GM20431 (cell line): ENCODE data around the gene SERTM1.

Experiments used
- in situ Hi-C: fragments of 300-500 bp; cut with MseI, MboI; formaldehyde crosslinking; loops from one replicate; pipeline ENCODE4 v1.15.0; 2020; ENCODE audit warnings: low sequenced_read_pairs; ENCODE audit not compliant: unreplicated experiment

SERTM1 gene

DNA sequence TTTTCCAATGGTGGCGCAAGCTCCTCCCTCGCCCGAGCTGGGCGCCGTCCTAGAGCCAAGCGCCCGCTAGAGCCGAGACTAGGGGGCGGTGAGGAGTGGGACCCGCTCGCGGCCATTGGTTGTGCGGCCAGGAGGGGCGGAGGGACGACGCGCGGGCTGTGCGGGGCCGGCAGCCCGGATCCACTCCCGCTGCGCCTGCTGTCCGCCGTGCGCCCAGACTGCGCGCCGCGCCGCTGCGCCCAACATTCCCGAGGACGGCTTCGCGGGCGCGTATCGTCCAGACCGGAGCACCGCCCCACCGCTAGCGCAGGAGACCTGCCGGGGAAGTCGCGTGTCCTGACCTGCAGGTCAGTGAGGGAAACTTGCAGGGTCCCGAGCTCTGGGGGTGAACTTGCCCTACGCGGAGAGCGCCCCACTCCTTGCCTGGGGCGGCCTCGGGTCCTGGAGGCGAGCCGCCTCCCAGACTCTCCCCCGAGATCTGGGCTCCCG is at the start of gene SERTM1:
SERTM1 (plus strand) TSS at position 183 of the 489 bp plus-strand sequence. CDS start 21,059 bp downstream, outside the sequence.
- in situ Hi-C loops, result no loop called here

DNA sequence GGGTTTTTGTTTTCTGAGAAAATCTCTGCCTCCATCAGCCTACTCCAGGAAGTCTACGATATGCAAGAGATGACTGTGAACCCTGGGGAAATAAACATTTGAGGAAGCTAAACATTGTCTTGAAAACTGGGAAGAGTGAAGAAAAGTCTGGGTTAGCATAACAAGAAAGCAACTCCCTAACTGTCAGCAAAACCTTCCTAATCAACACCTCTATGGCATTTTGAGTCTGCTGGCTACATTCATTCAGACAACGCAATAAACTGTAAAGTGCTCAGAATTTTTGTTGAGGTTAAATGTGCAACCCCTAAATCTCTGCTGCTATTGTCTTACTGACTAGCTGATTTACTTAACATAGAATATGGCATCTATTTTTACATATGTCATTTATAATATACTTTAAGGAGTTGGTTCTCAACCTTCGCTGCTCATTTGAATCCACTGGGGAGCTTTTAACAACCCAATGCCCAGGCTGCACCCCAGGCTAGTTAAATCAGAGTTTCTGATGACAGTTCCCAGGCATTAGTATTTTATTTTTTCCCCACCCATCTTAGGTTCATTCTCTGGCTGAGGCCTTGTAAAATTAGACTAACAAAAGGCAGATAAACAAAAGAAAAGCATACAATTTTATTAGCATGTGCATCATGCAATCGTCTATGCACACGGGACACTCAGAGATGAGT is 45.3 kb upstream of the SERTM1 start:
- in situ Hi-C loops, result no loop called here

DNA sequence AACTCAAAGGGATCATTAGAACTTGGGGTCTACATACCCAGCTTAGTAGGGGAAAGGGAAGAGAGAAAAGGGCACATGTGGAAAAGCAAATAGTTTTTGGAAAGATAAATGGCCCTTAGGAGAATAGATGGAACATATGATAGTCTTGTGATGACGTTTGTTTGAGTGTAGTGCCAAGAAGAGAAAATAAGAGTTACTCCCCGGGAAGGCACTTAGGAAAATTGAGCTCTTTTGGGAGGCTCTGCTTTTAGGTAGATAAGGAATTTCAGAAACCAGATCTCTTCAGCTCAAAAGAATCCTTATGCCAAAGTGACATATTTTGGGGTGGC is 44.8 kb upstream of the SERTM1 start:
- in situ Hi-C loops, result no loop called here

DNA sequence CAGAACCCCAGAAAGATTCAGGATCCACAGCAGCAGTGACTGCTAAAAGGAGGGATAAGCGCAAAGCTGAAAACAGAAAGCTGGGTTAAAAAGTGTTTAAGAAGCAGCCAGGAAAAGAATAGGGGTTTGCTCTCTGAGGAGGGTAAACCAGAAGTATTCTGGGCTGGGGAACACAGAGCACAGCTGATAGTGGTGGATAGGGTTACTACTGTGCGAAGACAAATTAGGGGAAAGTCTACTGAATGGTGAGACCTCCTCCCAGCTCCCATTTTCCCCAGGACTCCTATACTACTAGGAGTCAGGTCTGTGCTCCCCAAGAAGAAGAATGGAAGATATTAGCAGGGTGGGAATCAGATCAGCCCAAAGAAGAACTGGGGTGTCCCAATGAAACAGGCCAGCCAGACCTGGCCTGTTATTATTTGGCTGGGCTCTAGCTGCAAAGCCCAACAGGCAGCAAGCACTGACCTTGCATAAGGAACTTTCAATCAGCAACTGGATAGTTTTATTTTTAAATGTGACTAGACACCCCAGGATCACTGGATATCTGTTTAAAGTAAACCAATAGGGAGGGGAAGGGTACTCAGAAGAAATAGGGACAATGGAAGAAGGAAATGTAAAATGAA is 43.5 kb upstream of the SERTM1 start:
- in situ Hi-C loops, result no loop called here

DNA sequence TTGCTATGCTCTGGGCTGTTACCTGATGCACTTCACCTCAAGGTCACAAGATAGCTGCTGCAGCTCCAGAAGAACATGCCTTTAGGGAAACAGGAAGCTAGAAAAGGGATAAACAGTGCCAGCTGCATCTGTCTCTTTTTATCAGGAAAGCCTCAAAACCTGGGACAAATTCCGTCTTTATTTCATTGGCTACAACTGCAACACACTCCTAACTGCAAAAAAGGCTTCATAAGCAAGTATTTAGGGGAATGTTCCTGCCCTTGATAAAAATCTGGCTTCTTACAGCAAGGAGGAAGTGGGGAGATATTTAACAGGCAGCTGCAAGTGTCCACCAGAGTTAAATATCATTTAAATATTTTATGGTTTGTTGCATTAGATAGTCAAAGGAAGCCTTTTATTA is 34.2 kb upstream of the SERTM1 start:
- in situ Hi-C loops, result no loop called here

DNA sequence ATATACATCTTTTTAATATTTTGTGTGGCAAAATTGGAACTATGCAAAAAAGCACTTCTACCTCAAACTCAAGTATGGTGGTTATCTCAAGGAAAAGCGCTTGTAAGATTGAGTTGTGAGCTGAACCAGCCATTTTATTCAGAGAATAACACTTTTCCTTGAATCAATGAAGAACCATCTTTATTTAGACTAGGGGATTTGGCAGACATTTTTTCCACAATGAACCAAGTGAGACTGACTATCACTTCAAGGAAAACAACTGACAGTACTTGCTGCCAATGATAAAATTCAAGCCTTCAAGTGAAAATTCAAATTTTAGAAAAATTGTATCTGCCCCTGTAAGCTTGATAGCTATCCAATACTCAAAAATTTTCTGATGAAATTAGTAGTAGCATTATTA is 23.2 kb upstream of the SERTM1 start:
- in situ Hi-C loops, result no loop called here

DNA sequence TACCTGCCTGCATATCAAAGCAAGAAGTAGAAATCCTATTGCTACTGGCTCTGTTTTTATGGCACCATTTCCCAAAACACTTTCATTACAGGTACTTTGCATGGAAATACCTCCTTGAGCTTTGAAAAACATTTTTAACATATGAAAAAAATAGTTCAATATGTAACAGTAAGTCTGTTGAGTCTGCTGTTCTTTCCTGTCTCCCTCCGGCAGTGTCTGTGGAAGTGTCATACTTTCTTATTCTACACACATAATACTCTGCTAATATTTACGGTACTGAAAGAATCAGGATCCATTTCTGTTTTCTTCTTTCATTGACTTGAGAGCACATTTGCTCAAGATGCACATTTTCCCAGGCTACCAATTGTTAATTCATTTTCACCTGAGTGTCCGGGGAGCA is 8.2 kb upstream of the SERTM1 start:
- in situ Hi-C loops, result no loop called here

DNA sequence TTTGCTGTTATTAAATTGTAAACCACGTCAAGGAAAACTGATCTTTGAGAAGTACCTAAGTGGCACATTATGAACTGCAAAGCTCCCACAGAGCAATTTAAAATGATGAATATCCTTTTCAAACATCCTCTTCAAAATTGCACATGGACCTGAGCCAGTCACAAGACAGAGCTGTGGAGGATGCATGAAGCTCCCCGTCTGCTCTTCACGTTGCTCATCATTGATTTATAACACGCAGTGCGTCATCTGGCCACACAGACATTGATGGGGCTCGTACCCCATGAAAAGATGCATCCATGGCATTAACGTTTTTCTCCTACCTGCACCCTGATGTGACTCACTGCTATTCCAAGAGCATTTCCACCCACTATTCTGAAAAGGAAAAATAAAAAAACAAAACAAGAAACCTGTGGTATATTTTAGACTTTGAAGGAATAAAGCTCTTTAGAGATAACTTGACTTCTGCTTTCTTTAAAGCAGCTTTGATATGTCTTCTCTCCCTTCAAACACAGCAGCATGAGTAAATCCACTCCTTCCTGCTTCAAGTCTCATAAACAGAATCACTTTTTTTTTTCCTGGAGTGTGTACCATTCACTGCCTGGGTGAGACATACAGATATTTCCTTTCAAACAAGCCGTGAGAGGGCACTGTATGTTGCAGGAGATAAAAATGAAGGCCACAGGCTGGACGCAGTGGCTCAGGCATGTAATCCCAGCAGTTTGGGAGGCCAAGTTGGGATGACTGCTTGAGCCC is 7.2 kb upstream of the SERTM1 start:
- in situ Hi-C loops, result no loop called here

DNA sequence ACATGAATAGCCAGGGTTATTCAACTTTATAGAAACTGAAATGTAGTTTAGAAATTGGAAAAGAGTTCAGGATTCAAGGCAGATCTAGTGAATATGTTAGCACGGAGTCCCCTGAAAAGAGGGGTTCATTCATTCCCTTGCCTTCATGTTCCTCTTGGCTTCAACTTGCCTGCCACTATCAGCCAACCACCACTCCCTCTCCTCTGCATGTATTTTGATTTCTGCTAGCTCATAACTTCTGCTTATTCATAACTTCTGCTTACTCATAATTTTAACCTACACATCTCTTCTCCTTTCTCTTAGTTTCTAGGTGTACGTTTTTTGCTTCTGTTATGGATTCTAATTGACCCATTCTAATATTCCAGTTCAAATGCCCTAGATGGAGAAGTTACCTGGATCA is 5.5 kb upstream of the SERTM1 start:
- in situ Hi-C loops, result no loop called here

DNA sequence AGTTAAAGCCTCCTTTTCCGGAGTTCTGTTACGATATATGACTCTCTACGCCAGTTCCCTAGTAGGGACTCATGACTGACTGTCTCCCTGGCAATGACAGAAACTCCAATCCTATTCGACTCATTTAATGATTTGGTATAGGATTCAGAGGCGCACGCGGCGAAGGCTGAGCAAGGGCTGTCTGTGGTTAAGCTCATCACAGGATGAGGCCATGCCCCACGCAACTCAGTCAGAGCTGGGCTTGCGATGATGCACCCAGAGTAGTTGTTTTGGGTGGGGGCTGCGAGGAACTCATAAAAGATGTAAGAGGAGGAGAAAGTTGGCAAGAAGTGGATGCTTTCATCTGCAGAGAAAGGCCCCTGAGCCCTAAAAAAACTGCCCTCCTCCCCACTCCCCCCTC is 468 bp upstream of the SERTM1 start:
- in situ Hi-C loops, result no loop called here

DNA sequence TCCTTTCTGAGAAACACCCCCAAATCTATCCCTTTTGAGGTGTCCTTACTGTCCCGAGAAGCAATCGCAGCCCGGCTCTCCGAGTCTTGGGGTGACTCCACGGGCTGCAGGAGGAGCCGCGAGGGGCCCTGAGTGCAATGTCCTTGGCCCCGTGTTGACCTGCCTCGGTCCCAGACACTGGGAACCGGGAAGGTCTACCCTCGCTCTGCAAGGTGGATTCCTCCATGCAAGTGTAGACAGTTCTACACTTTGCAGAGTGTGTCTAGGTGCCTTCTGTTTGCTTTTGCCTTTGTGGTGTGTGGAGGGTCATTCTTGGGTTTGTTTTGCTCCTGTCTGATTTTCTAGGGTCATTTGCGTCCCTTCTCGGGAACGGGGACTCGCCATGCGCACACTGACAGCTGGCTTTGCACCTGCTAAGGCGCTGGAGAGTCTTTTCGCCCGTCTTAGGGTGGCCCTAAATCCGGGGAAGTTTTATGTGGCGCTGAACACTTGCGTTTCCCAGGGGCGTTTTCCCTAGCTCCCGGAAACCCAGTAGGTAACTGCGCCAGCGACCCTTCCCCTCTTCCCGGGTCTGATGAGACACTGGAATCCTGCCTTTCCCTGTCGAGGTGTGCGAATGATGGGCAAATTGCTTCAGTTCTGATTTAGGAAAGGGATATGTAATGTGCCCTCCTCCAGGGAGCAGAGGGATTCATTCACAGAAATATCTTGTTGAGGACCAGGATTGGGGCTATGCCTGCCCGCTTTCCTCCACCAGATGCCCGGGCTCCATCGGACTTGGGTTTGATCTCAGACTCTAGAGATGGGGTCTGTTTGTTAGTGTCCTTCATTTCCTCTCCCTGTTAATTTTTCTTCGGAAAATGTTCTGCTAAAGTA is 755 bp downstream of the SERTM1 start:
- in situ Hi-C loops, result no loop called here

DNA sequence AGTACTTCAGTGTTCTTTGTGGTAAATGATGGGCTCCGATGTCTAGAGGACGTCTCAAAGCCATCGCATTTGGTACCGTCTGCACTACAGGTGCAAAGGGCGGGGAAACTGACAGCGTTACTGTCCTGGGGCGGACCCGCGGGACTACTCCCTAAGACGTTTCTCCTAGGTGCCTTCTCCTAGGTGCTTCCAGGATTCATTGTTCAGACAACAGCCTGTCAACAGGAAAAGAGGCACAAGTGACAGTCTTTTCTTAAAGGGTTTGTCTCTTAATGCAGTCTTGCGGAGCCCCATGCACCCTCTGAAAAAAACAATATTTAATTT is 1.4 kb downstream of the SERTM1 start:
- in situ Hi-C loops, result no loop called here

DNA sequence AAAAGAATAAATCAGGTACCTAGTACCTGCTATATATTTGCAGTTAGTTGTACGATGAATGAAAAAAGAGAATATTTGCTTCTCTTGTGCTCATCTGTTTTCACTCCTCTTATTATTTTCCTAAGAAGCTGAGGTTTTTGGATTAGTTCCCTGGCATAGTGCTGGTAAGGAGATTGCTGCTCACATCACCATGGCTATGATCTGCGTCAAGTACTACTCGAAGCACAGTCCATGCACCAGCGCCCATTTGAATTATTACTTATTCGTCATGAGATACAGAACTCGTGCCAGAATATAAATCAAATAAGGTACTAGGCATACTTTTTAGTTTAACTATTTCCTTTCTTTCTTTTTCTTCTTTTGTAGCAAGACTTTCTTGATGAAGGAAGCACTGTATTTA is 7.1 kb downstream of the SERTM1 start:
- in situ Hi-C loops, result no loop called here

DNA sequence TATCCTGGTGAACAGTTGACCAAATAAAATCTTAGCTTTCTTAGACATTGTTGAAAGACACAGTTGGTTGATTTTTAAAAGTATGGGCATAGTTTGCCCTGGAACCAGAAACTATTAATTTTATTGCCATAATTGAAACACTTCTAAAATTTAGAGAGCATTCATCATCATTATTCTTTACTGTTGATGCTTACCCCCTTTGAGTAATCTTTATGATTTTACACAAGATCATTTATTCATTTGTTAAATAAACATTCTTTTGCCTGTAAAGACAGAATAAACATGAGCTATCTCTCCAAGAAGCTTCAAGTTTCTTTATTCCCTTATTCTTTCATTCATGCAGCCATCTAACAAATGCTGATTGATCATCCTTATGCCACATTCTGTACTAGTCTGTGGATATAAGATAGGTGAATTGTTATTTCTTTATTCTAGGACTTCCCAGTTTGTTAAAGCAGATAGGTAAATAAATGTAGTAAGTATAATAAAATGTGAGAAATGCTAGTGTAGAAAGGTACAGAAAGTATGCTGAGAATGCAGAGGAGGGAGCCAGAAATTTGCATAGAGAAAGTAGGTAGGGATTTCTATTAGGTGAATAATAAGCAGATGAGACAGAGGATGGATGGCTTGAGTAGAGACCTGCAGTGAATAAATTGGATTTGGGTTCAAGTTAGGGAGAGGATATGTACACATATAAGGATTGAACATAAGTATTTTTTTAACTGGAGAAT is 8.2 kb downstream of the SERTM1 start:
- in situ Hi-C loops, result no loop called here

DNA sequence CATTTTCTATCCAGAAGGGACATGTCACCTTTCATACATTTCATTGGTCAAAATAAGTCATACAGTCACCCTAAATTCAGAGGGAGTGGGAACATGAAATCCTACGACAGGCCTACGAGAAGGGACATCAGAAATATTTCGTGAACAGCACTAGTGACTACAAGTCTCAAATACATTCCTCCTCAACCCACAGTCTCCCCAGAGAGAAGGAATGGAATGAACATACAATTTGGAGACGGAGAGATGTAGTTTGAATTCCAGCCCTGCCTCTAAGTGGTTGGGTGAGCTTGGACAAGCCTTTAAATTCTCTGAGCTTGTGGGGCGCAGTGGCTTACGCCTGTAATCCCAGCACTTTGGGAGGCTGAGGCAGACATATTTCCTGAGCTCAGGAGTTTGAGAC is 9.9 kb downstream of the SERTM1 start:
- in situ Hi-C loops, result no loop called here

DNA sequence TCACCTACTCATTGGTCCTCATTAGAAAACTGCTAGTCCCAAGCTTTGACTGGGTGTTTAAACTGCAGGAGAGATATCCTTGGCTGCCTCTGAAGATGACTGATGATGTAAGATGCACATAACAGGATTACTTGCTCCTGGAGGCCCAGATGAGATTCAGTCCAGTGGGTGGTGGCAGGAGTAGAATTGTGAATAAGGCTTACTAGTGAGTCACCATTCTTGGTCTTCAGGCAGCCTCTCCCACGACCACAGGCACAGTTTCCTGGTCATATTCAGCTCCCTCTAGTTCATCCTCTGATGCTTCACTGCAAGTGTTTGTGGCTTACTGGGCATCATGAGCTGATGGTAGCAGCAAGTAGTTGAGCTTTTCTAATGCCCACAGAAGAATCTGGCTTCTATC is 12.1 kb downstream of the SERTM1 start:
- in situ Hi-C loops, result no loop called here

DNA sequence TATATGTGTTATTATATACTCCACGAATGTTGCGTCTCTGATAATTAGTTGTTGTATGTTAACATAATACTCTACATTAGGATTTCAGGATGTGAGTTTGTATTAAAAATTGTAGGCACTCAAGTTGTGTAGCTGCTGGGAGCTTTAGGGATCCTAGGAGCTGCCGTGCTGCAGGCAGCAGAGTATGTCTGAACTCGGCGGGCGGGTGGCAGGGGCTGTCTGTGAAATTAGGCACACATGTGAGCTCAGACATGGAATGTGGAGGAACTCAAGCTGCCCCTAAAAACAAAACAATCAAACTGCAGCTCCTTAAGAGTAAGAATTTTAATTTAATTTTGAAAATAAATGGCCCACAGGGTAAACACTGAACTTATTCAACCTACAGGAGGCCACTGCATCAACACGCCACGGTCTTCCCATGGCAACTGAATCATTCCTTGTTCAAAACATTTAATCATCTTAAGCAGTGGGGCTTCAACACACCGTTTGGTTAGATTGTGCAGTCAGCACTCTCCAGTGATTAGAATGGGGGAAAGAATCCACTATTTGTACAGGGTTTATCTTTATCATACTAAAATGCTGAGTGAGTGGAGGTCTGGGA is 22.7 kb downstream of the SERTM1 start:
- in situ Hi-C loops, result no loop called here

DNA sequence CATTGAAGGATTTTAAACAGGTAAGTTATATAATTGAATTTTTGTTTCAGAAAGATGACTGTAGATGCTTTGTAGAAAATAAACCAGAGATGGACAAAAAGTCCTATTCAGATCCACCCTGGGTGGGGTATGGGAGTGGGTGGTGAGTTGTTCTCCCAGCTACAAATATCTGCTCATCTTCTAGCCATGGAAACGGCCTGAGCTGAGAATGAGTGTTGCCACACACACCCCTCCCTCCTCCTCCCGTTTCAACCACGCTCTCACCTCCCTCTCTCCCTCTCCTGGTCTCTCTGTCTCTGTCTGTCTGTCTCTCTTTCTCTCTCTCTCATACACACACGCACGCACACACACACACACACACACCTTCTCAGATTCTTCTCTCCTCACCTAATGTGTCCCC is 26.4 kb downstream of the SERTM1 start:
- in situ Hi-C loops, result no loop called here

DNA sequence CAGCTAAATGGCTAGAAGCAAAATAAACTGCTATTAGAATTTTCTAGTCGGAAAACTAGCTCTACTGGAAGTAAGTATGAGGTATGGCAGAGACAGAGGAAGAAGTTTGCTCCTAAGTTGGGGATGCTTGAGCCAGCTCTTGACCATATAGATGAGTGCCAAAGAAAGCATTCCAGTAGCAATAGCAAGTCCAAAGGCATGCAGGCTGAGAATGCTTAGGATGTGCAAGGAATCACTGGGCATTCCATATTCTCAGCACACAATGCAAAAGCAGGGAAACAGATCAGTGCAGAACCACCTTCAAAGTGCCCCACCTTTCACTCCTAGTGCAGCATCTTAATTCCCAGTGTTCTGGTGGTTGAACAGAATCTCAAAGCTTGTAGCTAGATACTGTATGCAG is 32.9 kb downstream of the SERTM1 start:
- in situ Hi-C loops, result no loop called here
